Heart right ventricle (tissue), 16 donors: ENCODE results near the gene ENOX2. TPM values are rescaled to one million over a fixed set of nuclear protein-coding genes. Genes with fewer than 3 reads are reported as not detected.

Source experiments
- ATAC-seq, 8 donors: fragments of 200-7000 bp; cut with Tn5 transposase; one replicate each; pipeline ENCODE4 v1.9.1; 2020; ENCODE audit warnings: mild to moderate bottlenecking in 8 of 8, moderate library complexity in 8 of 8, moderate number of reproducible peaks in 1 of 8
- DNase-seq, 2 donors: peaks; one replicate each; pipeline ENCODE4 v3.0.0-alpha.2; 2020
- H3K27ac ChIP-seq, 10 donors: fragments of 200-600 bp; sonication (generic) in 2 of 10; one replicate each; pipeline versions ENCODE4 v1.5.0 to v1.8.0; 2020 to 2022; ENCODE audit warnings: mild to moderate bottlenecking in 3 of 10
- H3K27me3 ChIP-seq, 7 donors: fragments of 200-600 bp; one replicate each; pipeline ENCODE4 v1.8.0; 2021 to 2022; ENCODE audit warnings: mild to moderate bottlenecking in 2 of 7
- H3K36me3 ChIP-seq, 9 donors: fragments of 200-600 bp; sonication (generic) in 1 of 9; one replicate each; pipeline versions ENCODE4 v1.5.0 to v1.8.0; 2020 to 2022; ENCODE audit warnings: mild to moderate bottlenecking in 2 of 9
- H3K4me1 ChIP-seq, 9 donors: fragments of 200-600 bp; sonication (generic) in 1 of 9; one replicate each; pipeline versions ENCODE4 v1.5.0 to v1.8.0; 2020 to 2022; ENCODE audit warnings: mild to moderate bottlenecking in 4 of 9
- H3K4me3 ChIP-seq, 10 donors: fragments of 200-600 bp; sonication (generic) in 2 of 10; one replicate each; pipeline versions ENCODE4 v1.5.0 to v1.8.0; 2020 to 2022; ENCODE audit warnings: mild to moderate bottlenecking in 7 of 10, moderate library complexity in 2 of 10
- H3K9me3 ChIP-seq, 11 donors: fragments of 200-600 bp in 10 of 11; sonication (generic) in 2 of 11; one replicate each; pipeline versions ENCODE4 v1.5.0 to v1.8.0; 2013 to 2022; ENCODE audit warnings: mild to moderate bottlenecking in 2 of 11, control low read depth in 1 of 11, moderate library complexity in 1 of 11
- CTCF ChIP-seq, 9 donors: fragments of 200-600 bp; sonication (generic) in 2 of 9; IDR thresholded peaks; one replicate each; pipeline versions ENCODE4 v1.5.0 to v1.8.0; 2021 to 2022; ENCODE audit warnings: antibody characterized with exemption in 9 of 9, mild to moderate bottlenecking in 5 of 9, moderate library complexity in 1 of 9
- WGBS, 2 donors: extraction: QIAGEN DNeasy Blood & Tissue Kit; methylation state at CpG; one replicate each; pipeline ENCODE4 v1.1.7; 2013; ENCODE audit warnings: inconsistent platforms in 1 of 2; 5-methylcytosine and 5-hydroxymethylcytosine counted together
- intact Hi-C, 10 donors: fragments of 100-400 bp; cut with DNase I; formaldehyde crosslinking; loops; one replicate each; pipeline versions ENCODE4 v1.11.1 to v1.14.2; 2022
- polyA plus RNA-seq, 2 donors: library from polyadenylated mRNA; stranded (reverse); fragments of 200-250 nt; gene quantifications; one replicate each; pipeline ENCODE4 v1.2.3, GENCODE V29; 2013
- total RNA-seq, 10 donors: library from RNA; stranded (reverse); fragmentation: NEBNext Ultra II Directional in 3 of 10; extraction: Animal tissue kit (Norgen Biotek cat#: 25700) in 3 of 10; gene quantifications; one replicate each; pipeline versions ENCODE4 v1.2.1 to v1.2.4, GENCODE V29; 2021 to 2023
- donor health status: Arrhythmogenic right ventricular cardiomyopathy.
- donor health status: ischemic (EF 13 %, LVEDD 7.1; RV severe dilation, severe dysfunction).
- donor health status: healthy with polysubstance abuse.
- donor health status: DM: no; HTN: yes; CAD: no.
- donor health status: DM: no; HTN: no; CAD: no.
- donor health status: ischemic (EF 25% LVEDD 6.9; RV normal size, moderate dysfunction).
- donor health status: ischemic (EF 25% LVEDD 5.7; RV mildly dilated, moderate dysfunction).
- donor health status: healthy.
- donor health status: DM: yes; HTN: yes; CAD: no.
- donor health status: Ischemic cardiomyopathy.
- donor health status: ischemic (EF 35%, LVEDD 5.7; RV mildly dilated, moderate dysfunction).
- donor health status: nonischemic (EF 11% LVEDD 7.7; RV severe dilation, severe dysfunction).
- donor health status: DM: yes; HTN: yes; CAD: no.
- donor health status: PGD.
- donor health status: ischemic (EF 29% LVEDD 5.4; RV normal size, mild dysfunction).
- donor health status: nonischemic (EF 23%, LVEDD 6.1; RV moderate dilation, normal function).

ENOX2 gene
- total and polyA plus RNA-seq, 12 donors = 3.4 to 22.6 (median 18.6) TPM

GRCh38 chrX:130672214-130672613 lies 230.8 kb downstream of the ENOX2 start:
- WGBS, 2 donors = 81 to 97% methylated on average over 4 to 6 of the region's 6 CpGs
- no peak overlapping the region for H3K27ac ChIP-seq
- DNase-seq = no peak

GRCh38 chrX:130669233-130669632 lies 233.8 kb downstream of the ENOX2 start:
- no peak for TF ChIP-seq CTCF (IDR thresholded peaks at IDR 0.05)
- intact Hi-C loops = no loop called here
- Histone ChIP-seq H3K4me1 (no peaks in the 10 kb centered on the region), H3K36me3 (peaks cover 0 to 59% (median 0%) of the 10 kb centered on the region in 9 donors), H3K27me3 (no peaks in the 10 kb centered on the region), H3K9me3 (peaks cover 0 to 12% (median 0%) of the 10 kb centered on the region in 11 donors), H3K4me3 (no peak overlapping the region), H3K27ac (no peak overlapping the region)
- no peak for DNase-seq
- WGBS, 2 donors = 84 to 94% methylated on average over 1 of the region's 1 CpG
- ATAC-seq = no peak

More at GRCh38 chrX:130672214-130672613, 230.8 kb downstream of the ENOX2 start:
- Histone ChIP-seq H3K4me3 (no peak overlapping the region), H3K36me3 (peaks cover 0 to 46% (median 0%) of the 10 kb centered on the region in 9 donors), H3K27me3 (no peaks in the 10 kb centered on the region), H3K4me1 (no peaks in the 10 kb centered on the region), H3K9me3 (peaks cover 0 to 14% (median 0%) of the 10 kb centered on the region in 11 donors)
- no peak for ATAC-seq
- no peak for TF ChIP-seq CTCF (IDR thresholded peaks at IDR 0.05)
- intact Hi-C loops = no loop called here

- Histone ChIP-seq H3K4me1 (no peaks in the 10 kb centered on the region), H3K9me3 (no peaks in the 10 kb centered on the region), H3K27ac (no peak overlapping the region), H3K27me3 (no peaks in the 10 kb centered on the region), H3K36me3 (peaks cover 0 to 68% (median 0%) of the 10 kb centered on the region in 9 donors), H3K4me3 (no peak overlapping the region)
- DNase-seq (no peak), ATAC-seq (no peak)
- intact Hi-C loops = no loop called here
- TF ChIP-seq CTCF (IDR thresholded peaks at IDR 0.05) = no peak
- WGBS, 2 donors = 93 to 95% methylated on average over 3 of the region's 3 CpGs
Measured at GRCh38 chrX:130665263-130665662, 237.7 kb downstream of the ENOX2 start.

GRCh38 chrX:130658310-130658709 lies 244.7 kb downstream of the ENOX2 start:
- H3K27ac ChIP-seq = no peak overlapping the region
- intact Hi-C loops = no loop called here
- H3K9me3 ChIP-seq = peaks cover 0 to 19% (median 0%) of the 10 kb centered on the region in 11 donors
- peaks cover 0 to 25% (median 0%) of the 10 kb centered on the region in 9 donors for H3K36me3 ChIP-seq
- DNase-seq (no peak), ATAC-seq (no peak)
- no peak for TF ChIP-seq CTCF (IDR thresholded peaks at IDR 0.05)
- no peaks in the 10 kb centered on the region for H3K27me3 ChIP-seq
- no peaks in the 10 kb centered on the region for H3K4me1 ChIP-seq
- H3K4me3 ChIP-seq = no peak overlapping the region
